Lower leg skin (tissue), 3 donors: ENCODE data around the gene TMPRSS13.

ENCODE experiments used
- POLR2A ChIP-seq, 2 donors: fragments of 450-650 bp; IDR thresholded peaks; one replicate each; pipeline ENCODE4 v1.6.1; 2016 to 2017; ENCODE audit warnings: antibody characterized with exemption in 2 of 2, mild to moderate bottlenecking in 1 of 2, moderate library complexity in 1 of 2
- TF ChIP-seq, protein P1 (sequence below), 3 donors: fragments of 450-650 bp; IDR thresholded peaks; one replicate each; pipeline ENCODE4 v1.5.1; 2016; ENCODE audit warnings: antibody characterized with exemption in 3 of 3, mild to moderate bottlenecking in 3 of 3, moderate library complexity in 2 of 3

- no peak for TF ChIP-seq POLR2A (IDR thresholded peaks at IDR 0.05)
- TF ChIP-seq, protein P1, sequence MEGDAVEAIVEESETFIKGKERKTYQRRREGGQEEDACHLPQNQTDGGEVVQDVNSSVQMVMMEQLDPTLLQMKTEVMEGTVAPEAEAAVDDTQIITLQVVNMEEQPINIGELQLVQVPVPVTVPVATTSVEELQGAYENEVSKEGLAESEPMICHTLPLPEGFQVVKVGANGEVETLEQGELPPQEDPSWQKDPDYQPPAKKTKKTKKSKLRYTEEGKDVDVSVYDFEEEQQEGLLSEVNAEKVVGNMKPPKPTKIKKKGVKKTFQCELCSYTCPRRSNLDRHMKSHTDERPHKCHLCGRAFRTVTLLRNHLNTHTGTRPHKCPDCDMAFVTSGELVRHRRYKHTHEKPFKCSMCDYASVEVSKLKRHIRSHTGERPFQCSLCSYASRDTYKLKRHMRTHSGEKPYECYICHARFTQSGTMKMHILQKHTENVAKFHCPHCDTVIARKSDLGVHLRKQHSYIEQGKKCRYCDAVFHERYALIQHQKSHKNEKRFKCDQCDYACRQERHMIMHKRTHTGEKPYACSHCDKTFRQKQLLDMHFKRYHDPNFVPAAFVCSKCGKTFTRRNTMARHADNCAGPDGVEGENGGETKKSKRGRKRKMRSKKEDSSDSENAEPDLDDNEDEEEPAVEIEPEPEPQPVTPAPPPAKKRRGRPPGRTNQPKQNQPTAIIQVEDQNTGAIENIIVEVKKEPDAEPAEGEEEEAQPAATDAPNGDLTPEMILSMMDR (IDR thresholded peaks at IDR 0.05), result no peak
Measured at GRCh38 chr11:117906126-117906525, 23.1 kb downstream of the TMPRSS13 start.
